Activated CD8-positive, alpha-beta memory T cell treated with anti-CD3 and anti-CD28 coated beads, Interleukin-2, amount 50 U/mL, for 24 hours (primary cell): ENCODE data around the gene TSC22D2.

Experiments used
- DNase-seq: peaks from one replicate; pipeline ENCODE4 v3.0.0-alpha.2; 2020; ENCODE audit errors: extremely low read depth

The TSC22D2 gene

DNA sequence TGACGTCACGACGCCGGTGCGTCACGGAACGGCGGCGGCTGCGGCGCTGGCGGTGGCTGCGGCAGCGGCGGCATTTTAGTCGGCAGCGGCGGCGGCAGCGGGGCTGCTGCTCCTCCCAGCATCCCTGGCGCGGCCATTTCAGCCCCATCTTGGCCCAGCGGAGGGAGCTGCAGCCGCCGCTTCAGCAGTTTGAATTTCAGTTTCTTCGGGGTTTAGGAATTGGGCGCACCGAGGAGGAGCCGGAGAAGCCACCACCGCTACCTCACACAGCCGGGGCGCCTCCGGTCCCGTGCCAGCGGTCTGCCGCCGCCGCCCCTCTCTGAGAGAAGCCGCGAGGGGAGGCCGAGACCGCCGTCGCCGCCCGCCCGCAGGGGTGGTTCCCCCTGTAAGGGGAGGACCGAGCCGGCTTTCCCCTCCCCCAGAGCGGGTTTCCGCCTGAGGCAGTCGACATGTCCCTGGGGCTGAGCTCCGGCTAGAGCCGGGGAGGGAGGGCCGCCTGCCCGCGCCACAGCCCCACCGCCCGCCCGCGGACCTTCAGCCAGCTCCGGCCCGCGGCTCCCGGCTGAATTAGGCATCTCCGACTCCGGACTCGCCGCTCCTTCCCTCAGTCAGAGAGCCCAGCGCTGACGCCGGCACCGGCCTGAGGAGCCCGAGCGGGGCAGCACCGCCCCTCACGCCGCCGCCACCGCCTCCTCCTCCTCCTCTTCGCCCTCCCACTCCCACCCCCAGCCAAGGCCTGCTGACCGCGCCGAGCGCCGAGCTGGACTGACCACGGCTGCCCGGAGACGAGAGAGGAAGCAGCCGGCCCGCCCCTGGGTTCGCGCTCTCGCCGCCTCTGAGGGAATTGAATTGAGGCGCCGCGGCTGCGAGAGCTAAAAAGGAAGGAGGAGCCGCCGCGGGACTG is at the start of gene TSC22D2:
Gene TSC22D2 (plus strand): TSS at position 78 of the 904 bp plus-strand sequence. CDS start 1,053 bp downstream, outside the sequence.
- peak; percentile 86 for DNase-seq

DNA sequence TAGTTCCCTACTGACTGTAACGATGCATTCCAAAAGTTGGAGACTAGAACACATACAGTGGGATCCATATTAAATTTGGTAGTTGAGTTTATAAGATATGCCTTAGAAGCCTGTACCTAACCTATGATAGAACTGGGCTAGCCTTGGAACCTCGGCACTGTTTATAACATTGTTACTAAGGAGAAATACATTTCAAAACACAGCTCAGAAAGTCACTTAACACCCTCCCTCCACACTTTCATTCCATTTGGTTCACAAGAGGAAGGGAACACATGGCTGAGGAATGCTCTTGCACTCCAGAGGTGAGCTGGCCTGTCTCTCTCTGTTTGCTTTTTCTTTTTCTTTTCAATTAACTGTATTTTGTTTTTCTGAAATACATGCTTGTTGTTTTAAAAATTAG is 48.7 kb upstream of the TSC22D2 start:
- DNase-seq = no peak

- DNase-seq = no peak
Measured at GRCh38 chr3:150360966-150361365, 47.1 kb upstream of the TSC22D2 start.

DNA sequence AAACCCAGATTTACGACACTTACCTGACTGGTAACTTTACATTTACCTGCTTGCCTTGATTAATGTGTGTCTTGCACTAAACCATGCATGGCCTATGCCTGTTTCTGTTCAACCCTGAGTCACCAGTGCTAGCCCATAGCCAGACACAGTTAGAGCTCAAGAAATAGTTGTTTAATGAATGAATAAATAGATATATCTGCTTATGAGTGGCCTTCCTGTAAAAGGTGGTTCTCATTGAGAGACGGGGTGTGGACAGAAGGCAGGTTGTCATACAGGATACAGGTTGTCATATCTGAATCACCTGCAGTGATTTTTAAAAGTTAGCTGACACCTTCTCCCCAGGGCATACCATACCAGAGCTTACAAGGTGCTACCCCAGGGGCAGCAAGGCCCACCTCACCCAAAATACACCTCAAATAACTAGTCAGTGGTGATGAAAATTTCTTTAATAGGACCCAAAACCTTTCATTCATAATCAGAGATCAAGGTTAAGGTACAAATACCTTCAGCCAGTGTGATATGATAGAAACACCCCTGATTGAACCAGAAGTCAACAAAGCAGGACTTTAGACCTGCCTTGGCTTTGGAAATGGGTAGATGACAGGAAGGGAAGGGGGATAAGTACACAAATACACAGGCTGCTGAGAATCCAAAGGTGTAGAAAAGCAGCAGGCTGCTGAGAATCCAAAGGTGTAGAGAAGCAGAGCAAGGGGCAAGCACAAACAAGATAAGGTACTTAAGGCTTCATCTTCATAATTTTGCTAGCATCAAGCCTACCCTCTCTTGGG is 45.4 kb upstream of the TSC22D2 start:
- DNase-seq = no peak

- no peak for DNase-seq
Measured at GRCh38 chr3:150363420-150363819, 44.7 kb upstream of the TSC22D2 start.

DNA sequence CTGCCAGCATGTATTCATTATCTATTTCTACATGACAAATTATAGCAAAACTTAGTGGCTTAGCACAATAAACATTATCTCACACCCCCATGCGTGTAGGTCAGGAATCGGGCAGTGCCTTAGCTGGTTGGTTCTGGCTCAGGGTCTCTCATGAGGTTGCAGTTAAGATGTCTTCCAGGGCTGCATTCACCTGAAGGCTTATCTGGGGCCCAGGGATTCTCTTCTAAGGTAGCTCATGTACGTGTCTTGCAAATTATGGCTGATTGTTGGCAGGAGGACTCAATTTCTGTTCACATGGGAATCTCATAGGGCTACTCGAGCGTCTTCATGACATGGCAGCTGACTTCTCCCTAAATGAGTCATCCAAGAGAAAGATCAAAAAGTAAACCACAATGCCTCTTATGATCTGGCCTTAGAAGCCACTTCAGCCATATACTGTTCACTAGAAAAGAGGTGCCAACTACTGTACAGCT is 42.9 kb upstream of the TSC22D2 start:
- no peak for DNase-seq

DNA sequence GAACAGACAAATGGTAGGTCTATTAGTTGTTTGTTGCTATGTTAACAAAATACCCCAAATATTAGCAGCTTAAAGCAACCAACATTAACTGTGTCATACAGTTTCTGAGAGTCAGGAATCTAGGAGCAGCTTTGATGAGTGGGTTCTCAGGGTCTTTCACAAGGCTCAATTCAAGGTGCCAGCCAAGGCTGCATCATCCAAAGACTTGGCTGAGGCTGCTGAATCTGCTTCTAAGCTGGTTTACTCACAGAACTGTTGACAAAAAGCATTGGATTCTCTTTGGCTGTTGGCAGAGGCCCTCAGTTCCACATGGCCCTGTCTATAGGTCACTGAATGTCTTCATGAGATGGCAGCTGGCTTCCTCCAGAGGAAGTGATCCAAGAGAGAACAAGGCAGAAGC is 40.3 kb upstream of the TSC22D2 start:
- no peak for DNase-seq

- no peak for DNase-seq
Measured at GRCh38 chr3:150370122-150370602, 37.9 kb upstream of the TSC22D2 start.

DNA sequence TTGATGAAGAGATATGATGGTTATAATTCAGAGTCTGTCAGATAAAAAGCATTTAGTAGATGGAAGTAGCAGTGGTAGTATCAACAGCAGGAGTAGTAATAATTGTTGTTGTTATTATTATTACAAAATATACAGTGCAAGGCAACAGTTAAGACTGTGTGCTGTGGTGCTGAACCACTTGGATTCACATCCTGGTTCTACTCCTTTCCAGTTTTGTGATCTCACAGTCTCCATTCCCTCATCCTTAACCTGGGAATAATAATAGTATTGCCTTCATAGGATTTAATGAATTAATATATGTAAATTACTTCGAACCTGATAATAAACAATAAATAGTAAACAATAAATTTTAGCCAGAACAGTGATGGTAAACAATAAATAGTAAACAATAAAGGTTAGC is 37.1 kb upstream of the TSC22D2 start:
- no peak for DNase-seq

DNA sequence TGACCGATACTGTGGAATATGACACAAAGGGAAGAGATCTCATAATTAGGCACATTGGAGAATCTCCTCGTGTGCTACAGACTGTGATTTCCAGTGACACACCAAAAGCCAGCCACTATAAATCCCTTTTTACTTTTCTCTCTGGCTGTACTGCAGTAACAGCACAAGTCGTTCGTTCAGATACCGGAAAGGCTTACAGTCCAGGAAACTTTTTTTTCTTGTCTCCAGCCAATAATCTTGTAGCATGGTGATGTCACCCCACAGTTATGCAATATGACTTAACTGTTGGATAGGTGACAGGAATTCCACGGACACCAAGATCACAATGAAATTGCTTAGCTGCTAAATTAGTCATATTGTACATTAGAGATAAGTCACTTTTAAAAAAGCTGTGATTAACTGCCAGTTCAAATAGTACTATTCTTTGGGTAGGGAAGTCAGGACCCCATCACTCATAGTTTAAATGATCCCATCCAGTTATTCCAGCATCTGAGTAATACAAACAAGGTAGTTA is 36.3 kb upstream of the TSC22D2 start:
- no peak for DNase-seq

GRCh38 chr3:150372320-150372719 is 35.8 kb upstream of the TSC22D2 start:
- DNase-seq = no peak

DNA sequence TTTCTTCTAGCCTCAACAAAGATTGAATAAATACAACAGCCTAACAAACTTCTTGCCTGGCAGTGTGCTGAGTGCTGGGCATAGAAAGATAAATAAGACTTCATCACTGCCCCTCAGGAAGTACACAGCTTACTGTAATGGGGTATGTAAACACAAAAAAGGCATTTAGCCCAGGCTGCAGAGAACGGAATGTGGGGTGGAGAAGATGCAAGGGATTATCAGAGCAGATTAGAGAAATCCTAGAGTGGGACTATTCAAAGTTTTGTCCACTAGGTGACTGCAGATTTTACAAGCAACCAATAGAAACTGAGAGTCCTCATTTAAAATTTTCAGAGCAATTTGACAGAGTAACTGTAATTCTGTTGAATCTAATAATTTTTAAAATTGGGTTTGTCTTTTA is 35.4 kb upstream of the TSC22D2 start:
- DNase-seq = no peak

DNA sequence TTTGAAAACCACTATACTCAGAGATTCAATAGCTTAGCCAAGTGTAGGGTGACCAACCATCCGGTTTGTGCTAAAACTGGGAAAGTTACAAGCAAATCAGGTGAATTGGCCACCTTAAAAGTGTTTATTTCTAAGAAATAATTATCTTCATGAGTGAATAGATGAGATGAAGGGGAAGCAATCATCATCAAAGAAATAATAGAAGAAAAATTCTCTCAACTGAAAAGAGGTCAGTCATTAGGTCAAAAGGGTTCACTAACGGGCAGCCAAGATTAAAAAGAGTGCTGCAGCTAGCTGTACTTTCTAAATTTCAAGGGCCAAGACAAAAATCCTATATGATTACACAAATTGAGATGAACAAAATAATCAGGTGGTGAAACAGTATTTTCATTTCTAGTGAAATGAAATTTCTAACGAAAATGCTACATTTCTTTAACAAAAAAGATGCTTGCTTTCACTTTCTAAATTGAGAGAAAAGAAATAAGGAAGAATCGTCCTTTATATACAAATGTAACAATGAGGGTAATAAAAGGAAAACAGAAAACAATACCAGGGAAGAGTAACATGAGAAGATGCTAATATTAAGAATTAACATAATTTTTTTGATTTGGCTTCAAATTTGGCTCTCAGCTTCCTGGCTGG is 34.7 kb upstream of the TSC22D2 start:
- no peak for DNase-seq

- no peak for DNase-seq
Measured at GRCh38 chr3:150374975-150375374, 33.1 kb upstream of the TSC22D2 start.

- DNase-seq = no peak
Measured at GRCh38 chr3:150376001-150376848, 31.9 kb upstream of the TSC22D2 start.

GRCh38 chr3:150377601-150378300 is 30.3 kb upstream of the TSC22D2 start:
- no peak for DNase-seq

GRCh38 chr3:150378301-150378748 is 29.8 kb upstream of the TSC22D2 start:
- no peak for DNase-seq

DNA sequence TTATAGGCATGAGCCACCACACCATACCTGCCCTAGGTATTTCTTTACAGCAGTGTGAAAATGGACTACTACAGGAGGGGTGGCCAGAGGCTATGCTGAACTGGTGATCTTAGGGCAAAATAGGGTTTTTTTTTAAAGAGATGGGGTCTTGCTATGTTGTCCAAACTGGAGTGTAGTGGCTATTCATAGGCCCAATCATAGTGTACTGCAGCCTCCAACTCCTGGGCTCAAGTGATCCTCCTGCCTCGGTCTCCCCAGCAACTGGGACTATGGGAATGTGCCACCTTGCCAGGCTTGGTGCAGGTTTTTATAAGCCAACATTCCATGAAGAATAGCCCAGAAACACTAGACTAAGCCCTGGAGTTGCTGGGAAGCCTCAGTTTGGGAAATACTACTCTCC is 28.6 kb upstream of the TSC22D2 start:
- DNase-seq = no peak

DNA sequence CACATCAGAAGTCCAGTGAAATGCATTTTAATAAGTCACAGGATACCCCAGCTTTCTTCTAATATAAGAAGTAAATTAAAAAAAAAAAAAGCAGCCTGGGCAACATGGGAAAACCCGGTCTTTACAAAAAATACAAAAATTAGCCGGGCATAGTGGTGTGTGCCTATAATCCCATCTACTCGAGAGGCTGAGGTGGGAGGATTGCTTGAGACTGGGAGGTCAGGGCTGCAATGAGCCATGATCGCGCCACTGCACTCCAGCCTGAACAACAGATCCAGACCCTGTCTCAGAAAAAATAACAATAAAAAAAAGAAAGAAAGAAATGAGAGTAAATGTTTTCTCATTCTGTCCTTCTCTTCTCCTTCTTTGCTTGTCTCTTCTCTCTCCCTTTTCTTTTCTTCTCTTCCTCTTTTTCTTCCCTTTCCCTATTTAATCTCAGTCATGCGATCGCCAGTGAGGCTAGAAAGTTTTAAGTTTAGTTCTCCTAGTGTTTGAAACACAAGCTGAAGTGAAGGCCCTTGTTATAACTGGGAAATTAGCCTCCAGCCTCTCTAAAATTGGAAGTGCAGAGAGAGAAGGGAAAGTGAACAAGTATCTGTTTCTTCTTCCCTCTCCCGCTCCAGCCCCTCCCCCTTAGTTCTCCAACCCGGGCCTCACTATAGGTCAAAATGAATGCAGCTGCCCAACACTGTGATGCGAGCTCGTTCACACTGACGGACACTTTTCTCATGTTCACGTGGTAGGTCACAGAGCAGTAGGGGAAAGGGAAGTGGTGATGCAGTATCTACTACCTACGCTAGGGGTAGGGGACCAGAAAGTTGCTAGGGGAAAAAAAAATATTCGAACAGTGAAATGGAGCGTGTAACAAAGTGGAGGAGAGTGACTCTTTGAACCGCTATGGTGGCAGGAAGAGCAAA is 23.5 kb upstream of the TSC22D2 start:
- no peak for DNase-seq
